Kidney (tissue), 14 donors: ENCODE measurements around the gene FYTTD1. TPM values are rescaled to one million over a fixed set of nuclear protein-coding genes. Genes with fewer than 3 reads are reported as not detected.

Source experiments
- DNase-seq, 5 donors: peaks; one replicate each; pipeline ENCODE4 v3.0.0-alpha.2; 2013 to 2020
- FAIRE-seq: peaks from 2 replicates; lab custom pipeline; 2012; peaks lifted over from hg19 to GRCh38; lab: Jason Lieb, UNC
- H3K27ac ChIP-seq, 2 donors: one replicate each; pipeline ENCODE4 v1.7.0; 2013; ENCODE audit warnings: low read depth in 2 of 2, low read length in 2 of 2, inconsistent platforms in 1 of 2
- H3K27me3 ChIP-seq: one replicate; pipeline ENCODE4 v1.7.1; 2013; ENCODE audit warnings: low read length, inconsistent platforms; ENCODE audit not compliant: control insufficient read depth, insufficient read depth
- H3K36me3 ChIP-seq, 3 donors: one replicate each; pipeline versions ENCODE4 v1.7.0 to v1.7.1; 2013; ENCODE audit warnings: low read length in 3 of 3, control low read depth in 1 of 3, inconsistent platforms in 1 of 3; ENCODE audit not compliant: insufficient read depth in 3 of 3, control insufficient read depth in 2 of 3
- H3K4me1 ChIP-seq, 3 donors: one replicate each; pipeline versions ENCODE4 v1.7.0 to v1.7.1; 2013; ENCODE audit warnings: low read length in 3 of 3, inconsistent platforms in 1 of 3, low read depth in 1 of 3; ENCODE audit not compliant: control insufficient read depth in 2 of 3, insufficient read depth in 2 of 3
- H3K4me3 ChIP-seq, 3 donors: one replicate each; pipeline versions ENCODE4 v1.7.0 to v1.8.1; 2013; ENCODE audit warnings: low read length in 3 of 3, control low read depth in 1 of 3, inconsistent platforms in 1 of 3
- H3K9ac ChIP-seq, 3 donors: one replicate each; pipeline versions ENCODE4 v1.7.0 to v1.7.1; 2013; ENCODE audit warnings: low read length in 3 of 3, control low read depth in 1 of 3, inconsistent platforms in 1 of 3
- H3K9me3 ChIP-seq, 3 donors: one replicate each; pipeline versions ENCODE4 v1.7.0 to v1.7.1; 2013; ENCODE audit warnings: low read length in 3 of 3, control low read depth in 1 of 3, inconsistent platforms in 1 of 3; ENCODE audit not compliant: control insufficient read depth in 2 of 3, insufficient read depth in 1 of 3
- CTCF ChIP-seq: IDR thresholded peaks from 3 replicates; pipeline ENCODE4 v1.5.1; 2012; ENCODE audit warnings: mild to moderate bottlenecking, moderate library complexity, borderline replicate concordance; ENCODE audit not compliant: insufficient read depth; ENCODE audit errors: extremely low read depth
- intact Hi-C: fragments of 100-400 bp; cut with DNase I; formaldehyde crosslinking; loops from one replicate; pipeline ENCODE4 v1.11.1; 2022
- polyA plus RNA-seq: library from polyadenylated mRNA; stranded (reverse); fragments of 350-450 nt; fragmentation: Illumina TruSeq; extraction: RNeasy Lipid Tissue Mini Kit (QIAGEN cat#74804); gene quantifications from one replicate; pipeline ENCODE4 v1.2.3, GENCODE V29; 2014; ENCODE audit warnings: low read depth, low replicate concordance; ENCODE audit not compliant: insufficient read depth
- total RNA-seq: library from RNA; stranded (reverse); fragmentation: NEBNext Ultra II Directional; extraction: Animal tissue kit (Norgen Biotek cat#: 25700); gene quantifications from one replicate; pipeline ENCODE4 v1.2.1, GENCODE V29; 2021
- donor health status: control.
- donor health status: control.
- donor health status: control.
- donor health status: control.
- donor health status: control.
- donor health status: DM: yes; HTN: yes; CAD: no.
- donor health status: Normal renal cell carcinoma (clear cell type).

The FYTTD1 gene
- total and polyA plus RNA-seq, 2 donors from 2014 or later: 11.9 to 53.7 TPM

- Histone ChIP-seq H3K9ac (no peak overlapping the region), H3K36me3 (no peaks in the 10 kb centered on the region), H3K27me3 (no peaks in the 10 kb centered on the region), H3K27ac (no peak overlapping the region), H3K4me3 (no peak overlapping the region), H3K9me3 (no peaks in the 10 kb centered on the region), H3K4me1 (peaks cover 0 to 6% (median 5%) of the 10 kb centered on the region in 3 donors)
- no peak for DNase-seq
- FAIRE-seq: no peak
- TF ChIP-seq CTCF: no peak
- intact Hi-C loops: no loop called here
Measured at GRCh38 chr3:197800379-197800778, 50.7 kb downstream of the FYTTD1 start.

GRCh38 chr3:197801891-197802778 lies 52.5 kb downstream of the FYTTD1 start:
- no peak for FAIRE-seq
- Histone ChIP-seq H3K9ac (no peak overlapping the region), H3K36me3 (no peaks in the 10 kb centered on the region), H3K4me3 (no peak overlapping the region), H3K27ac (no peak overlapping the region), H3K9me3 (no peaks in the 10 kb centered on the region), H3K27me3 (no peaks in the 10 kb centered on the region), H3K4me1 (peaks cover 0 to 6% (median 5%) of the 10 kb centered on the region in 3 donors)
- intact Hi-C loops: no loop called here
- no peak for DNase-seq
- TF ChIP-seq CTCF: no peak

- intact Hi-C loops: no loop called here
- FAIRE-seq (no peak), DNase-seq (no peak)
- no peaks in the 10 kb centered on the region for H3K27me3 ChIP-seq
- no peaks in the 10 kb centered on the region for H3K36me3 ChIP-seq
- peaks cover 0 to 6% (median 5%) of the 10 kb centered on the region in 3 donors for H3K4me1 ChIP-seq
- H3K9me3 ChIP-seq: no peaks in the 10 kb centered on the region
- no peak for TF ChIP-seq CTCF
- H3K9ac ChIP-seq: no peak overlapping the region
- no peak overlapping the region for H3K27ac ChIP-seq
- H3K4me3 ChIP-seq: no peak overlapping the region
Measured at GRCh38 chr3:197802779-197803459, 53.2 kb downstream of the FYTTD1 start.
